ENCODE data around the gene ARF5.

DNA sequence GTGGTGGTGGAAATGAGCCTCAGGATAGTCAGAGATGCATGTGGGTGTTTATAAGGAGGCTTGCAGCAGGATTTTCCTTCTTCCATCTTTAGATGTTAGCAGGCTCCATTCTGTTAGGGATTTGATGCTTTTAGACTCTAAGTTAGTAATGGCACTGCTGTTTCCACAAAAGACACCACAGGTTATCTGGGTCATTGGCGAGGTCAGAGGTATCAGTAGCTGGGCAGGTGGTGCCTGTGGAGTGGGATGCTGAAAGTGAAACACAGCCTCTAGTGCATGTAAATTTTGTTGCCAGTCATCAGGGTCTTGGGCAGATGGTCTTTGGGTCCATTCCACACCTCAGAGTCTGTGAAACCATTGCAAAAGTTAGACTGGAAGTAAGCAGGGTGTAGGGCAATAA, 30.6 kb downstream of the ARF5 start:
- TF ChIP-seq, protein P1, sequence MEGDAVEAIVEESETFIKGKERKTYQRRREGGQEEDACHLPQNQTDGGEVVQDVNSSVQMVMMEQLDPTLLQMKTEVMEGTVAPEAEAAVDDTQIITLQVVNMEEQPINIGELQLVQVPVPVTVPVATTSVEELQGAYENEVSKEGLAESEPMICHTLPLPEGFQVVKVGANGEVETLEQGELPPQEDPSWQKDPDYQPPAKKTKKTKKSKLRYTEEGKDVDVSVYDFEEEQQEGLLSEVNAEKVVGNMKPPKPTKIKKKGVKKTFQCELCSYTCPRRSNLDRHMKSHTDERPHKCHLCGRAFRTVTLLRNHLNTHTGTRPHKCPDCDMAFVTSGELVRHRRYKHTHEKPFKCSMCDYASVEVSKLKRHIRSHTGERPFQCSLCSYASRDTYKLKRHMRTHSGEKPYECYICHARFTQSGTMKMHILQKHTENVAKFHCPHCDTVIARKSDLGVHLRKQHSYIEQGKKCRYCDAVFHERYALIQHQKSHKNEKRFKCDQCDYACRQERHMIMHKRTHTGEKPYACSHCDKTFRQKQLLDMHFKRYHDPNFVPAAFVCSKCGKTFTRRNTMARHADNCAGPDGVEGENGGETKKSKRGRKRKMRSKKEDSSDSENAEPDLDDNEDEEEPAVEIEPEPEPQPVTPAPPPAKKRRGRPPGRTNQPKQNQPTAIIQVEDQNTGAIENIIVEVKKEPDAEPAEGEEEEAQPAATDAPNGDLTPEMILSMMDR (IDR thresholded peaks at IDR 0.05; ENCODE audit: low read length): no peak
- no peak for TF ChIP-seq EZH2 (optimal IDR thresholded peaks at IDR 0.05; ENCODE audit: low read depth, low read length)
